Activated naive CD8-positive, alpha-beta T cell treated with anti-CD3 and anti-CD28 coated beads, Interleukin-2, amount 50 U/mL, for 16 hours (primary cell): Measurements from ENCODE around the gene RAI2.

Experiments
- DNase-seq: peaks from one replicate; pipeline ENCODE4 v3.0.0-alpha.2; 2020; ENCODE audit warnings: low read depth, low spot score

The RAI2 gene

DNA sequence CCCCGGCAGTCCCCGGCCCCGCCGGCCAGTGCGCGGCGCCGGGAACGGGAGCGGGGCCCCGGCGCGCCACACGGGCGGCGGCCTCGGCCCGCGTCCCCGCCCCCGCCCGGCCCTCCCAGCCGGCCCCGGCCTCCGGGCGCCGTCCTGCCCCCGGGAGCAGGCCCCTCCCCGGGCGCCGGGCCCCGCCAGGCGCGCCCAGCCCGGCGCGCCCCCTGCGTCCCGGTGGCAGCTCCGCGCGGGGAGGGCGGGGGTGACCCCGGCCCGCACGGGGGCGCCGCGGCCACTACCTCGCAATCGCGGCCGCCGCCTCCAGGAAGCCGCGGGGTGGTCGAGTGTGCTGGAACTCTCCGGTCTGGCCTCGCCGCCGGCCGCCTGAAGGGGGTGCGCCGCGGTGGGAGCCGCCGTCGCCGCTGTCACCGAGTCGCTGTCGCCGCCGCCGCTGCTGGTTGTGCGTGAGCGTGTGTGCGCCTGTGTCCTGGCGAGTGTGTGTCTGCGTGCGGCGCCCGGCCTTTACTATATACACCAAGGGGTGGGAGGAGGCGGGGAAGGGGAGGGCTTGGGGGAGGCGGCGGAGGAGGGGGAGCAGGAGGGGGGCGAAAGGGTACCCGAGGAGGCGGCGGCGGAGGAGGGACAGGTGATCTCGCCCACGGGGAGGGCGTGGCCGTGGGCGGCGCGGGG, at the start of gene RAI2:
TSS of gene RAI2 (minus strand) at position 488 of the 678 bp plus-strand sequence. CDS start 59,288 bp downstream, outside the sequence.
- no peak for DNase-seq

DNA sequence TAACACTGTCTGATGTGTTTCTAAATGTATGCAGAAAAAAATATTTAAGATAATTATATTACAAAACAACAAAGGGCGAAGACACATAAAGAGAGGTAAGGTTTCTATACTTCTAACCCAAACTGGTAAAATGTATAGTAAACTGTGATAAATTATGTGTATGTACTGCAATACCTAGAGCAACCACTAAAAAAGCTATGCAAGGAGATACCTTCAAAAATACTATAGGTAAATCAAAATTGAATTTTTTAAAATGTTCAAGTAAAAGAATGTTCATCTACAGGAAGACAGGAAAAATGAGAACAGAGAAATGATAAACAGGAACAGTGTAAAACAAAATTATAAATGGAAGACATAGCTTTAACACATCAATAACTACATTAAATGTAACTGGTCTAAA, 27.3 kb upstream of the RAI2 start:
- DNase-seq = no peak

DNA sequence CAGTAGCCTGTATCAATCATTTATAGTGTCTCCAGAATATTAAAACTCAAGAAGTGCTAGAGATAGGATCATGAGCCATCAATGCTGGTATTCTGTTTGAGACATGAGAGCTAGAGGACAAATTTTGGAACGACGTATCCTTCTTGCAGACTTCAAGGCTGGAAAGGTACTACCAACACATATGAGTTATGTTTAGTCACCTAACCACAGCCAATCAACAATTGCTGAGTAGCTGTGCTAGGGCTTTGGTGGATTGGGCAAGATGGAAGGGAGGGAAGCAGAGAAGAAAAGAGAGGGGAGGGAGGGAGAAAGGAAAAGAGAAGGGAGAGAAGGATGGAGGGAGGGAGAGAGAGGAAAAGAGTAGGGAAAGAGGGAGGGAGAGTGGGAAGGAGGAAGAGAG, 21.6 kb upstream of the RAI2 start:
- DNase-seq = no peak

DNA sequence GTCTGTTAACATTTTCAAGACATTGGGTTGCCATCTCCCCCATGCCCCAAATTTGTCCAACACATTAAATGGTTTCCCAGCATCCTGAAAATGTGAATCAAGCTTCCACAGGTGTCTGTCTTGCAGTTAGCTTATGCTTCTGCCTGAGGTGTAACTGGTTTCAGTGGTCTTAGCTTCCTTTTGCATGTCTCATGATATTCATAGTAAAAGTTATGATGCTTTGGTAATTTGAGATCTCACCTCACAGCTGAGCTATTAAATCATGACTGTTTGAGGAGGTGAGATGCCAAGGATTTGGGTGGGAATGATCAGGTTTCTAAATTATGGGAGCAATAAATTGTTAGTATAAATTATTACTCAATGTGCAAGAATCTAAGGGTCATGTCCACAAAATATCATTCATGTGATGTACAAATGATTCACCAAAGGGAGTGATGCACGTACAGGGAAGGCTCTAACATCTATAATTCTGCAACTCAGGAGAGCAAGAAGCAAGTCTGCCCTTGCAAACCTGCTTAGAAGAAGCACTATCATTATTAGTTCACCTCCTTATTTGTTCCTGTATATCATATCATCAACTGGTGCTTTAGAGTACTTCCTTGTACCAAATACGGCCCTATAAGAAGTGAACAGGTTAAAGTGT, 17.1 kb upstream of the RAI2 start:
- DNase-seq = no peak

DNA sequence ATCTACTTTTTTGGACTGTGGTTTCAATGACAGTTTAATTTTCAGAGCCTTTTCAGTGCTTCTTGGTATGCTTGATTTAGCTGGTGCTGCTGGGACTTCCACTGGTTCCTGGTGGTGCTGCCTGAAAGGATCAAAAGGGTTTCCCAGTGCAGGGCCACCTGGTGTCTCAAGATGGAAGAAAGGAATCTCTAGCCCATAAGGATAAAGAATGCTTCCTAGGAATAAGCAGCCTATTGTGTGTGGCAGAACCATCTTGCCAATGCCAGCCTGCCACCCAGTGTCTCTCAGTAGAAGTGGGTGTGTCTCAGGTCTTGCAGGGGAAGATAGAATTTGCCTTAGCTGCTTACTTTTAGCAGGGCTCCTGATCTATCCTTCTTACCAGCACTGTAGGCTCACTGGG, 15.0 kb upstream of the RAI2 start:
- no peak for DNase-seq

DNA sequence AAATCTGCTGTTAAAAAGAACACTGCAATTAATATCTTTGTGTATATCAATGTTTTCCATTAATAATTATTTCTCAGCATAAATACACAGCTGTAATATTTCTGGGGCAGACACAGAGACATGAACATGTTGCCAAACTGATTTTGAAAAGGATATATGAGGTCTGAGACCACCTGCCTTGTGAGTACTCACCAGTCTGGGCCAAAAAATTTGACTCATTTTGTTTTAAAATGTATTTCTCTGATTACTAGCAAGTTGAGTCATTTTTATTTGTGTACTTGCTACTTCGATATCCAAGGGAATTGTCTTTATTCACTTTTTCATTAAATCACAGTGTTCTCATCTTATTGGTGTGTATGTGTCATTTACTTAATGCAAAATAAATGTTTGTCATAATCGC, 8.5 kb upstream of the RAI2 start:
- DNase-seq = no peak

DNA sequence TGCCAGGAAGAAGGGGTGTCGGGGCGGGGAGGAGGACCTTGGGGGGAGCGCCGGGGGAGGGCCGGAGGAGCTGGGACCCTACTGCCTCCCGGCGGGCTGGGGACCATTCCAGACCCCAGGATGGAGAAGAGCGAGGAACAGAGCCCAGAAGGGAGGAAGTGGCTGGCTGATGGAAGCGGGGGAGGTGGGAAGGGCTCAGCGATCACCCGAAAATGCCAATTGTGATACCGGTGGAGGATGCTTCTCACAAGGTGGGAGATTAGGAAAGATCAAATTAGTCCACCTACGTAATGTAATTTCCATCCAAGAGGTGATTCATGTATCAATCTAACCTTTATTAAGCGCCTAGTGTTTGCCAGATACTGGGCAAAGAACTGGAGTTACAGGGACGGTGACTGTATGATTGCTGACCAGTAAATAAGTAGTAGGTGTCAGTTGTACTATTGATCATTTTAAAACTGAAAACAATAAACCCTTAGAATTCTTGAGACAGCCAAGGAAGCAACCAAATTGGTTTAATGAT, 452 bp upstream of the RAI2 start:
- DNase-seq = no peak

DNA sequence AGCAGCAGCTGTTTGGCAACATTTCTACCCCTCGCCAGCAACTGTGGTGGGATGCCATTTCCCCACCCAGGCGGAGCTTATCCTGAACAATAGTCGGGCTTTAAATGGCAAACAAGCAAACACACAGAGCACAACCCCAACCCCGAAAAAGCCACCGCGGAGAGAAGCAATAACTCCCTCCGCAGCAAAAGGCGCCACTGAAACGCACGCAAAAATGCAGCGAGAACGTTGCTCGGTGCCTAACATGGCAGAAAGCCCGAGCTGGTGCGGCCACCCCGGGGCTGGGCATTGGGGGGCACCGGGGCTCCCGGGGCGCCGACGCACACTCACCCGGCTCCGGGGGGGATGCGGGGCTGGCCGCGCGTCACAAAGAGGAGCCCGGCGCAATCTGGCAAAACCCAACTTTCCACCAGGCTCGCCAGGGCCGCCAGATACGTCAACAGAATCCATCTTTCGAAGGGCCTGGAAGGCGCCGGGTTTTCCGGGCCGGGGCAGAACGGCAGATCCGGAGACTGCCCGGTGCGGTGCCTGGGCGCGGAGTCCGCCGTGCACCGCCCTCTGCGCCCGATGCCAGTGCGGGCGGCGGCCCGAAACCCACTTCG, 818 bp downstream of the RAI2 start:
- no peak for DNase-seq

DNA sequence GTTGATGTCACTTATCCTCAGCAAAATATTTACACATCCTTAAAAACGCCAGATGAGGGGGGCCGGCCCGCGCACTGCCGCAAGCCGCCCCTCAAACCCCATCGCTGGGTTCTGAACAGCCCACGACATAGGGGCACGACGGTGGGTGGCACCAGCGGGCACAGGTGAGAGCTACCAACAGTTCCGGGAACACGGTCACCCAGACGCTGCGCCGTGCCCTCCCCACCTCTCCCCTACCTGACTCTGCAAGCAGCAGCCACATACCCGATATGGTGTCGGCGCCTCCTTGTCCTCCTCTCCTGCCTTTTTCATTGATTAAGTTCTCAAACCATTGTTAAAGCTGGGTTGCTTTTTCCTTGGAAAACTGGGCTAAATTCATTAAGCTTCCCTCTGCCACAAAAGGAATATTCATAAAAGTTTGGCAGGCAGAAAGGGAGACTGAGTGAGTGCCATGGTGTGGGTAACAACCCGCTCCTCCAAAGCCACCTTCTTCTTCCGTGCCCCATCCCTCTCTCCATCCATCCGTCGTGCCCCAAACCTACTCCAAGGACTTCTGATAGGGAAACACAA, 1.4 kb downstream of the RAI2 start:
- DNase-seq = no peak

DNA sequence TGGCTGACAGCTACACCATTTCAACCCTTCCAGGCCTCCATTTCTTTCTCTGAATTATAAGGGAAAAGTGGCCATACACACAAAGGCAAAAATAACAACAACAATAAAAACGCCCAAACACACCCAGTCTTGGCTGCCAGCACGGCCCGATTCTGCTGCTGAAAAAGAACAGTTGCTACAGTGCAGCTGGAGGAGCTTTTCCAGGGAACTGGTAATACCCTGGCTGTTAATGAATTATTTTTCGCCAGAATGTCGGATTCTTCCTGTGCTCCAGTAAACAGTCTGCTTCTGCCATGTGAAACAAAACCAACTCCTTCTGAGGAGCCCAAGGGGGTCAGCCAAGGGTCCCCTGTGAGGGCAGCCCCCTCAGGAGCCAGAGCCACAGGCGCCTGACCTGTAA, 6.6 kb downstream of the RAI2 start:
- no peak for DNase-seq

DNA sequence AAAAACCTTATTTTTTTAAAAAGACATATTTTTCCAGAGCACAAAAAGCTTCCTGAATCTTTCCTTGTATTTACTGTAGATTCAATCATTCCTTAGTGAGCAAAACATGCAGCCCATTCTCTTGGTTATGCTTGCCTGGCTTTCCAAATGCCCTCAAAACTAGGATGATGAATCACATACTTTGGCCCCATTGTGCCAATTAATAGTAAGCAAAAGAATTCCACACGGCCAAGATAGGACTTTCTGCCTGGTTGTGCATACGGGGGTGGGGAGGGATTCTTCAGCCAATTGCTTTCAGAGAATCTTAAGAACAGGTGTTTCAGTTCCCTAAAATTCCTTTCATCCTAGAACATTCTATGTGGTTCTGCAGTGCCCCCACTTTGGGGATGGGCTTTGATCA, 7.0 kb downstream of the RAI2 start:
- DNase-seq = no peak

DNA sequence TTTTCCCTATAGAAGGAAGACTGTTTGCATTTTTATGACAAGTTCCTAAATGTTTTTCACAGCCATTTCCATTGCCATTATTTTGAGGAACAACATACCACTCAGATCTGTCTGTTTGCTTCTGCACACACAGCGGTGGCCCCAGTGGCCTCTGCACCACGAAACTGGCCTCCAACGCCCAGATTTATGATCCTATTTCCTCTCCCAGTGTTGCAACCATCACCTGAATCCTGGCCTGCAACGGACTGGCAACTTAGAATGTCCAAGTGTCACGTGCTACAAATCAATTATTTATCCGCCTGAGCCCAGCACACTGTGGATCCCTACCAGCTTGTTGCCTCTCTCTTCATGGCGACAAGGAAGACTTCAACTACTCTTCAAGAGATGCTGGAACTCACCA, 9.2 kb downstream of the RAI2 start:
- no peak for DNase-seq

DNA sequence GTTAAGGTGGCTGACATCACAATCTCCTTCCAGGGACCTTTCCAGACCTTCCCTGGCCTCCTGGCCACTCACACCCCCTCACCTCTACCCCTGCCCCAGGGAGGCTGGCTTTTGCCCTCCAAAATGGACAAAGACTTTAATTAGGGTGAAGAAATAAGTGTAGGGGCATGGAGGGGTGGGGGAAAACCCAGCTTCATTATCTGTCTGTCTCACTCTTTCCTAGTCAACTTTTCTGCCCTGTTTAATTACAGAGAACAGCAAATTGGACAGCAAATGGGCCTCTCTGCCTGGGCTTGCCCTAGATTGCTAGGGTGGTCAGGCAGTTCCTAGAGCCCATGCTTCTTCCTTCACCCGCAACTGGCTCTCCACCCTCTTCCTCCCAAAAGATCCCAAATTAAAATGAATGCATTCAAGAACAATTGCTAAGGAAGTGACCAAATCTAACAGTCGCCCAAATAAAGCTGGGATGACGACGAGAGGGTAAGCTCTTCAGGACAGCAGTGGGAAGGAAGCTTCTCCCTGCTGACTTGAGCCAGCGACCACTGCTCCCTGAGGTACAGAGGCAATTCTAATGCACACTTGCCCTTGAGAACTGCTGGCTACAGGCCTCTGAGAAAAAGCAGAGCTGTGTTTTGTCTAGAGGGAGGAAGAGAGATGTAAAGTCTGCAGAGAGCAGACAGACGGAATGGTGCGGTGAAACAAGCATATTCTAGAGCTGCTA, 12.4 kb downstream of the RAI2 start:
- no peak for DNase-seq

DNA sequence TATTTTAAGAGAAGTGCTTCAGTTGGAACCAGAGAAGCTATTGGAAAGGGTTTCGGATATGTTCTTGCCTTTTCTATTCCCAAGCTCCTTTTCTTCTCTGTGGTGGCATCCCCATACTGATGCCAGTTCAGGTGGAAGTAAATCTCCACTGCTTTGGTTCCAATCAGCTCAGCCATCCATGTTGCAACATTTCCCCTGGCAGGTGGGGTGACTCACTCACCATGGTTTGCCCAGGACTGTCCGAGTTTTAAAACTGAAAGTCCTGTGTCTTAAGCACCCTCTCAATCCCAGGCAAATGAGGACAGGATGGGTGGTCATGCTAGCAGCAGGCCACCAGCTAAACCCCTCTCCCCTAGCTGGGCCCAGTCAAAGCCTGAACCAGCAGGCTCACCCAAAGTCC, 15.1 kb downstream of the RAI2 start:
- DNase-seq = no peak

DNA sequence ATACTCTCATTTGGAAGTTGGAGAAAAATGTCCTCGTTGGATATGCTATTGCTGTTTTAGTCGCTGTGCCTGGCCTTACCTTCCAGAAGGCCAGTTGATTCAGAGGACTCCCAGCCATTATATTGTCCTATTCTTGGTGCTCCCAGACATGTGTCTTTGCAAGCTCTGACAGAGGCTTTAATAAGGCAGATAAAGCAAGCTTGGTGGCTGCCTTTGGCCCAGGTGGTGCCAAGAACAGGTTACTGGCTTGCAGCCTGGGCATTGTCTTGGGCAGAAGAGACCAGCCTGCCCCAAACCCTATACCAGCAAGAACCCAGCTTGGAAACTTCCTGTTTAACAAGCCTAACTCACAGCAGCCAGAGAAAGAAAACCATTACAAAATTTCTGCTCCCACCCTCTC, 16.9 kb downstream of the RAI2 start:
- DNase-seq = no peak

DNA sequence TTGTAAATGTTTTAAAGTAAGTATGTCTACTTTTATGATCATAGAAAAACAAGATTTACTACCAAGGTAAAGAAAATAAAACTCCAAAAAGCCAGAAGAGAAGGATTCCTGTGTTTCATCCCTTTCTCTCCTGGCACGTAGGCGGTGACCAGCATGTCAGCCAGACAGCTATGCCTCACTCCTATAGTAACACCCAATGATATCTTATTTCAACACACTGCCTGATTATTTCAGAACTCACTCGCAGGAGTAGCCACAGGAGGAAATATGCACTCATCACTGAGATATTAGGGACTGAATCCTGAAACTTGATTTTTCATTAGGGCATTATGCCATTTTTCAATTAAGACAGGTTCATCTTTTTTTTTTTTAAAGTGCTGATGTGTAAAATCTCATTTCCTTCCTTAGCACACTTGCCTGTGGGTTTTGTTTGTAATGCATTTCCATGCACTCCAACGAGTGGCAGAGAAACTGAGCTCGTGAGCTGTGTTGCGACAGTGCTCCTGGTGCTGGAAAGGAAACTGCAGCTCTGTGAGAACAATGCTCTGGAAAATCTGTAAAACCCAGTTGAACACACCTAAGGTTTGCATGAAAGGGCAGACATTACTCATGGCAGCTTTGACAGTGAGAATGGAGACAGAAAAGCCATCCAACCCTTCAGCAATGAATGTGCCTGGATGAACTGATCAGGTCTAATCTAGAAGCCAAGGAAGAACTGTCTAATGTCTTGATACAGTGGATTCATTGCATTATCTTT, 18.2 kb downstream of the RAI2 start:
- no peak for DNase-seq

DNA sequence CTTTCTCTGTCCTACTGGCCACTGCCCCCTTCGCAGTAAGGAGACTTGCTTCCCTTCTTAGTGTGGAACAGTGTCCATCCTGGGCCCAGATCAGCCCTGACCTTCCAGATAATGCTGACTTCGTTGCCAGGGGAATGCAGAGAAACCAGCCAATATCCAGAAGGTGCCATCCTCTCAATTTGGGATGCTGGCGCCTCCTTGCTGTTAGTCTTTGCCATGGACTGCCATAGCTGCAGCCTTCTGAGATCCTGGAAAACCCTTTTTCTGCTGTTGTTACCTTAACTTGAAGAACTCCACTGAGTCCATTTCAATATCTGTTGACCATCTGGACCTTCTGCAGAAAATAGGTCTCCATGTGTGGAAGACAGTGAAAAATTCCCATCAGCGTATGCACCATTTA, 21.8 kb downstream of the RAI2 start:
- no peak for DNase-seq

DNA sequence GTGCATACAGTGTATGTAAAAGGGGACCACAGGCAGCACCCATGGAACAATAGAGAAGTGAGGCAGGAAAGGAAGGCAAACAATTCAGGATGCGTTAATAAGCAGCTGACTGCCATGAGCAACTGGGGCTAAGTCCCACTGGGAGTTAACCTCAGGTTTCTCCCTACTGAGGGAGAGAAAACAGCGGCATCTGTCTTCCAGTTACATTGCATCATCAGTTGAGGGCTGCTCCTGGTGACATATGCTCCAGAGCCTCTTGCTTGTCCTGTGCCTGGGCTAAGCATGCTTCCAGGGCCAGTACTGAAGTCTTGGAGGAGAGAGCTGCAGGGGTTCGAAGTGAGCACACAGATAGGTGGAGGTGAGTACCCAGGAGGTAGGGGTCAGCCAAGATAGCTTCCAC, 24.3 kb downstream of the RAI2 start:
- DNase-seq = no peak

DNA sequence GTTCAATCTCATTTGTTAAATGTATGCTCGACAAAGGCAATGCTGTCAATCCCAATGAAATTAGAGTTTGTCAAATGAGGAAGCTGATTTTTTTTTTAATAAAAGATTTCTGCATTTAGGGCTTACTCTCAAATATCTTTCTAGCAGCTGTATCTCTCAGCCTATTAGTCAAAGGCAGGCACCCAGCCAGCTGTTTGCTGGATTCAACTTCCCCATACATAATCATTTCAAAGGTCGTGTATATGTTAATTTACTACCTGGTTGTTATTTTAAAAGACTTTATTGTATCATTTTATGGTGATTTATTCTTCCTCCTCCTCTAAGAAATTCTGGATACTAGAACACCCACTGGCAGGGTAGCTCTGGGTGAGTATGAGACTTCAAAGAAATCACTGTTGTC, 27.1 kb downstream of the RAI2 start:
- DNase-seq = no peak

DNA sequence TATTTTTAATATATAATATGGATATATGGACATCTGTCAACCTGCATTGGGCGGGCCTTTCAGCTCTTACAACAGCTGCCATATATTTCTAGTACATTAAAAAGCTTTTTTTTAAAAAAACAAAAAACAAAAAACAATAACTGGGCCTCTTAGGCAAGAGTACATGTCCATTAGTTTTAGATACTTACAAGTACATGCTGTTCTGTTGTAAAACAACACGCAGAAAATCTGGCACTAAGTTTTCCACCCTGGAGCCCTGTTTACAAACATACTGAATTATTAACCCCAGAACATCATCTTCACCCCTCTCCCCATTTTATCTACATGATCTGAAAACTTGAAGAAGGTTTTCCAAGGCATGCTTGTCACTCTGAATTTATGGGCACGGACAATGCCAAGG, 29.8 kb downstream of the RAI2 start:
- no peak for DNase-seq

DNA sequence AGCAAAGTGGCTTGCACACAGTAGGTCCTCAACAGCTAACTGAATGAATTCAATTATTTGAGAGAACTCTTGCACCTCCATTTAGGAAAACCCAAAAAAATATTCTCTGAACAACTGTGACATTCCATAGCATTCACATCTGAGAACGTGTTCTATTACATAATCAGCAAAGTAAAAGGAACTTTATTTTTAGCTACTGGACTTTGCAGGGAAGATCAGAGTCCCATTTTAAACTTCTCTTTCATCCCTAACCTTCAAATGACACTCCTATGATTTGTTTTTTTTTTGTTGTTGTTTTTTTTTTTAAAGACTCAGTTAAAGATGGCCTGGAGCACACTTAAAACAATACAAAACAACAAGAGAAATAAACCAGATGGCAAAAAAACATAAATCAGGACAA, 30.9 kb downstream of the RAI2 start:
- no peak for DNase-seq
